Psoas muscle (tissue), 8 donors: ENCODE measurements around the gene KCTD21. TPM values are rescaled to one million over a fixed set of nuclear protein-coding genes. Genes with fewer than 3 reads are reported as not detected.
"Not testable (repeated sequence)": the region's sequence is repeated elsewhere in the genome, so short reads cannot be mapped to it uniquely, and the experiment has no call there.

Source experiments
- ATAC-seq, 4 donors: fragments of 200-7000 bp; cut with Tn5 transposase; one replicate each; pipeline ENCODE4 v1.9.1; 2020; ENCODE audit warnings: moderate library complexity in 3 of 4, mild to moderate bottlenecking in 2 of 4
- DNase-seq, 2 donors: peaks; one replicate each; pipeline ENCODE4 v3.0.0-alpha.2; 2020
- H3K27ac ChIP-seq: fragments of 200-600 bp; one replicate; pipeline ENCODE4 v1.8.0; 2022
- H3K27me3 ChIP-seq, 3 donors: fragments of 200-600 bp in 1 of 3; one replicate each; pipeline versions ENCODE4 v1.6.1 to v1.8.0; 2013 to 2022; ENCODE audit warnings: low read length in 2 of 3, mild to moderate bottlenecking in 2 of 3, moderate library complexity in 1 of 3; ENCODE audit not compliant: insufficient read depth in 3 of 3
- H3K36me3 ChIP-seq, 2 donors: fragments of 200-600 bp in 1 of 2; one replicate each; pipeline versions ENCODE4 v1.6.1 to v1.8.0; 2013 to 2022; ENCODE audit warnings: low read depth in 1 of 2, mild to moderate bottlenecking in 1 of 2, moderate library complexity in 1 of 2; ENCODE audit not compliant: insufficient read depth in 1 of 2
- H3K4me1 ChIP-seq: fragments of 200-600 bp; one replicate; pipeline ENCODE4 v1.8.0; 2022
- H3K4me3 ChIP-seq: fragments of 200-600 bp; one replicate; pipeline ENCODE4 v1.8.0; 2022; ENCODE audit warnings: mild to moderate bottlenecking
- H3K9me3 ChIP-seq: fragments of 200-600 bp; one replicate; pipeline ENCODE4 v1.8.0; 2022
- CTCF ChIP-seq: fragments of 200-600 bp; IDR thresholded peaks from one replicate; pipeline ENCODE4 v1.8.0; 2022; ENCODE audit warnings: antibody characterized with exemption
- WGBS, 3 donors: extraction: QIAGEN DNeasy Blood & Tissue Kit; methylation state at CpG; one replicate each; pipeline versions ENCODE4 v1.1.6 to v1.1.7; 2013; 5-methylcytosine and 5-hydroxymethylcytosine counted together
- intact Hi-C, 2 donors: fragments of 100-400 bp; cut with DNase I; formaldehyde crosslinking; loops; one replicate each; pipeline versions ENCODE4 v1.11.0 to v1.14.2; 2022
- polyA plus RNA-seq, 3 donors: library from polyadenylated mRNA; stranded (reverse); fragments of 200-250 nt; gene quantifications; one replicate each; pipeline ENCODE4 v1.2.3, GENCODE V29; 2013
- total RNA-seq, 4 donors: library from RNA; stranded (reverse); fragmentation: NEBNext Ultra II Directional in 2 of 4; extraction: Animal tissue kit (Norgen Biotek cat#: 25700) in 2 of 4; gene quantifications; one replicate each; pipeline versions ENCODE4 v1.2.1 to v1.2.4, GENCODE V29; 2021 to 2023
- donor health status: healthy with polysubstance abuse.
- donor health status: DM: no; HTN: no; CAD: no; lungs with moderate emphysema.
- donor health status: Bipolar disorder and iron deficiency.
- donor health status: healthy.
- donor health status: DM: yes; HTN: yes; CAD: no.
- donor health status: DM: no; HTN: no; CAD: no.
- donor health status: DM: no; HTN: no; CAD: no.
- donor health status: DM: yes; HTN: yes; CAD: no.

KCTD21 gene
- total and polyA plus RNA-seq, 7 donors: 4.7 to 10.3 (median 5.6) TPM

DNA sequence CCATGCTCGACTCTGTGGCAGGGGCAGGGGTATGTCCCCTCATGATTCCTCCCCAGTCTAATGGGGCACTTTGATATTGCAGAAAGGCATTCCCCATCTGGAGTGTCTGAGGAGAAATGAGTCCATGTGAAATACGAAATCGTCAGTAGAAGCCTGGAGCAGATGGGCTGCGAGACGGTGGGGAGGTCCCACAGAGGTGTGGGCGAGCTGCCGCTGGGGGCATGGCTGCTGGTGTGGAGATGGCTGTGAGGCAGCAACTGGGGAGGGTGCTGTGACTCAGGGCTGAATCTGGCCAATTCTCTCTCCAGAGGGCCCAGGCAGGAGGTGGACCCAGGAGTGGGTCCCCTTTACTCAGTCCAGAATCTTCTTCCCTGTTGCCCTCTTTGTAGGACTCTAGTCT is 11.2 kb downstream of the KCTD21 start:
- no peak overlapping the region for H3K4me3 ChIP-seq
- TF ChIP-seq CTCF: no peak
- DNase-seq: no peak
- intact Hi-C loops: no loop called here
- no peaks in the 10 kb centered on the region for H3K27me3 ChIP-seq
- H3K9me3 ChIP-seq: no peaks in the 10 kb centered on the region
- H3K36me3 ChIP-seq: peaks cover 0 to 22% of the 10 kb centered on the region in 2 donors
- ATAC-seq: no peak
- H3K27ac ChIP-seq: no peak overlapping the region
- H3K4me1 ChIP-seq: no peaks in the 10 kb centered on the region
- WGBS, 3 donors: 88% methylated on average over 7 of the region's 7 CpGs

- DNase-seq (no peak), ATAC-seq (no peak)
- Histone ChIP-seq H3K4me1 (no peaks in the 10 kb centered on the region), H3K9me3 (no peaks in the 10 kb centered on the region), H3K36me3 (peaks cover 0 to 27% of the 10 kb centered on the region in 2 donors), H3K27ac (no peak overlapping the region), H3K27me3 (no peaks in the 10 kb centered on the region), H3K4me3 (no peak overlapping the region)
- 91 to 94% (median 93%) methylated on average over 10 of the region's 10 CpGs for WGBS, 3 donors
- intact Hi-C loops: no loop called here
- no peak for TF ChIP-seq CTCF
Observed at GRCh38 chr11:78176605-78177141, 11.8 kb downstream of the KCTD21 start.

GRCh38 chr11:78175862-78176261 is 12.6 kb downstream of the KCTD21 start:
- H3K4me3 ChIP-seq, H3K27me3 ChIP-seq, H3K4me1 ChIP-seq, intact Hi-C loops, DNase-seq, ATAC-seq, H3K27ac ChIP-seq, H3K9me3 ChIP-seq: not testable (repeated sequence)
- H3K36me3 ChIP-seq: peaks cover 0 to 27% of the 10 kb centered on the region in 2 donors
- 95 to 99% (median 98%) methylated on average over 3 of the region's 3 CpGs for WGBS, 3 donors

DNA sequence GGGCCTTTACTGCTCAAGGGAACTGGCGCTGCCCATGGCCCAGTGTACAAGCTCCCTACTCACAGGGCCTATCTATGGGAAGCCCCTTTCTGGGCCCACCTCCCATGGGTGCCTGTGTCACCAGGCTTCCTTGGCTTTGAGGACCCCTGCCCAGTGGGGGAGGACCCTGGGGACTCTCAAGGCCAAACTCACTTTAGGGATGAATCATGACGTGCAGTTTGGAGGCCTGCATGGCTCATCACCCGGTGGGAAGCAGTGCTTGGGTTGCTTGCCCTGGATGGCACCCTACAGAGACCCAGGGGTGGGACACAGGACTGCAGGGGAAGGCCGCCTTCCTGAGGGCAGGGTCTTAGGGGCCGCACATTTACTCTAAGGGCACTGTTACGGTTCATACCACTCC is 16.5 kb downstream of the KCTD21 start:
- 94 to 98% (median 95%) methylated on average over 6 of the region's 6 CpGs for whole genome bisulfite sequencing, 3 donors
- H3K36me3 ChIP-seq: peaks cover 0 to 27% of the 10 kb centered on the region in 2 donors
- no peak overlapping the region for H3K4me3 ChIP-seq
- no peaks in the 10 kb centered on the region for H3K4me1 ChIP-seq
- intact Hi-C loops: no loop called here
- DNase-seq (no peak), ATAC-seq (no peak)
- H3K9me3 ChIP-seq: no peaks in the 10 kb centered on the region
- H3K27ac ChIP-seq: no peak overlapping the region
- H3K27me3 ChIP-seq: no peaks in the 10 kb centered on the region
- no peak for TF ChIP-seq CTCF

GRCh38 chr11:78170874-78171549 is 17.4 kb downstream of the KCTD21 start:
- TF ChIP-seq CTCF: no peak
- DNase-seq (no peak), ATAC-seq (no peak)
- 80 to 89% (median 81%) methylated on average over 7 of the region's 7 CpGs for WGBS, 3 donors
- intact Hi-C loops: no loop called here
- no peak overlapping the region for H3K4me3 ChIP-seq
- H3K27ac ChIP-seq: no peak overlapping the region
- peaks cover 0 to 27% of the 10 kb centered on the region in 2 donors for H3K36me3 ChIP-seq
- no peaks in the 10 kb centered on the region for H3K27me3 ChIP-seq
- H3K4me1 ChIP-seq: no peaks in the 10 kb centered on the region
- no peaks in the 10 kb centered on the region for H3K9me3 ChIP-seq
